Lower leg skin (tissue), 3 donors: ENCODE data around the gene PCGF2.

Experiments used
- CTCF ChIP-seq, 3 donors: fragments of 450-650 bp; IDR thresholded peaks; one replicate each; pipeline ENCODE4 v1.5.1; 2016; ENCODE audit warnings: antibody characterized with exemption in 3 of 3, mild to moderate bottlenecking in 3 of 3, moderate library complexity in 2 of 3
- POLR2A ChIP-seq, 2 donors: fragments of 450-650 bp; IDR thresholded peaks; one replicate each; pipeline ENCODE4 v1.6.1; 2016 to 2017; ENCODE audit warnings: antibody characterized with exemption in 2 of 2, mild to moderate bottlenecking in 1 of 2, moderate library complexity in 1 of 2

GRCh38 chr17:38738007-38738662 lies 10.0 kb downstream of the PCGF2 start:
- no peak for TF ChIP-seq CTCF (IDR thresholded peaks at IDR 0.05)
- no peak for TF ChIP-seq POLR2A (IDR thresholded peaks at IDR 0.05)
